ENCODE data around the gene ZDHHC14. TPM values are rescaled to one million over a fixed set of nuclear protein-coding genes. Genes with fewer than 3 reads are reported as not detected.

Gene ZDHHC14
- total and polyA plus RNA-seq, 2 experiments from 2014 or later = 3.0 to 7.4 TPM

DNA sequence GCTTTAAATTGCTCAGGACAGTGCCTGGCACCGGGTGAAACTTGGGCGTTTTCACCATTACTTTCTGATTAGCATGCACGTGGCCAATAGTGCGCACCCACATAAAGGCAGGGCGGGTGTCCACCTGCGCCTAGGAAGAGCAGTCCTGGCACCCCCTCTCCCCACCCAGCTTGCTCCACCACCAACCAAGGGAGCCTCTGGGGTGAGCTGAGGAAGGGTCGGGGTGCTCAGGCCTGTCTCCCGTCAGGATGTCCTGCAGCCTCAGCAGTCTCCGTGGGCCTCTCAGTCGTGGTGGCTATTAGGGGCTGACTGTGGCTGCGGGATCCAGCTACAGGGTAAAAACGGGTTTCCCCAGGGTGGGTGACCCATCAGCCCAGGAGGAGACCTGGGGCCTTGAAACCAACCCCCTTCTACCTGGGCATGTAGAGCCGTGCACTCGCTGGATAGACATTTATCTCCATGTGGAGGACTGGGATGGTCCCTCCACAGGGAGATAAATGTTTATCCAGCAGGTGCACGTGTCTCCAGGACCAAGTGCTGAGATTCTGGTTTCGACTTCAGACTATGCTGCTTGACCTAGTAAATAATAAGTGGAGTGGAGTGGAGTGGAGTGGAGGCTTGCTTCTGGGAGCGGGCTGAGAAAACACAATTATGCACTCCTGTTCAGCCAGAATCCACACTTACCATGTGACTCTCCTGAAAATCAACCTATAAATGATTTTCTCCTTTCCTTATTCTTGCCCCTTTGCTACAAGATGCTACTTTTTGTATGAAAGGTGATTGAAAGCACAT, 91.1 kb downstream of the ZDHHC14 start (continued):
- TF ChIP-seq, protein P1, sequence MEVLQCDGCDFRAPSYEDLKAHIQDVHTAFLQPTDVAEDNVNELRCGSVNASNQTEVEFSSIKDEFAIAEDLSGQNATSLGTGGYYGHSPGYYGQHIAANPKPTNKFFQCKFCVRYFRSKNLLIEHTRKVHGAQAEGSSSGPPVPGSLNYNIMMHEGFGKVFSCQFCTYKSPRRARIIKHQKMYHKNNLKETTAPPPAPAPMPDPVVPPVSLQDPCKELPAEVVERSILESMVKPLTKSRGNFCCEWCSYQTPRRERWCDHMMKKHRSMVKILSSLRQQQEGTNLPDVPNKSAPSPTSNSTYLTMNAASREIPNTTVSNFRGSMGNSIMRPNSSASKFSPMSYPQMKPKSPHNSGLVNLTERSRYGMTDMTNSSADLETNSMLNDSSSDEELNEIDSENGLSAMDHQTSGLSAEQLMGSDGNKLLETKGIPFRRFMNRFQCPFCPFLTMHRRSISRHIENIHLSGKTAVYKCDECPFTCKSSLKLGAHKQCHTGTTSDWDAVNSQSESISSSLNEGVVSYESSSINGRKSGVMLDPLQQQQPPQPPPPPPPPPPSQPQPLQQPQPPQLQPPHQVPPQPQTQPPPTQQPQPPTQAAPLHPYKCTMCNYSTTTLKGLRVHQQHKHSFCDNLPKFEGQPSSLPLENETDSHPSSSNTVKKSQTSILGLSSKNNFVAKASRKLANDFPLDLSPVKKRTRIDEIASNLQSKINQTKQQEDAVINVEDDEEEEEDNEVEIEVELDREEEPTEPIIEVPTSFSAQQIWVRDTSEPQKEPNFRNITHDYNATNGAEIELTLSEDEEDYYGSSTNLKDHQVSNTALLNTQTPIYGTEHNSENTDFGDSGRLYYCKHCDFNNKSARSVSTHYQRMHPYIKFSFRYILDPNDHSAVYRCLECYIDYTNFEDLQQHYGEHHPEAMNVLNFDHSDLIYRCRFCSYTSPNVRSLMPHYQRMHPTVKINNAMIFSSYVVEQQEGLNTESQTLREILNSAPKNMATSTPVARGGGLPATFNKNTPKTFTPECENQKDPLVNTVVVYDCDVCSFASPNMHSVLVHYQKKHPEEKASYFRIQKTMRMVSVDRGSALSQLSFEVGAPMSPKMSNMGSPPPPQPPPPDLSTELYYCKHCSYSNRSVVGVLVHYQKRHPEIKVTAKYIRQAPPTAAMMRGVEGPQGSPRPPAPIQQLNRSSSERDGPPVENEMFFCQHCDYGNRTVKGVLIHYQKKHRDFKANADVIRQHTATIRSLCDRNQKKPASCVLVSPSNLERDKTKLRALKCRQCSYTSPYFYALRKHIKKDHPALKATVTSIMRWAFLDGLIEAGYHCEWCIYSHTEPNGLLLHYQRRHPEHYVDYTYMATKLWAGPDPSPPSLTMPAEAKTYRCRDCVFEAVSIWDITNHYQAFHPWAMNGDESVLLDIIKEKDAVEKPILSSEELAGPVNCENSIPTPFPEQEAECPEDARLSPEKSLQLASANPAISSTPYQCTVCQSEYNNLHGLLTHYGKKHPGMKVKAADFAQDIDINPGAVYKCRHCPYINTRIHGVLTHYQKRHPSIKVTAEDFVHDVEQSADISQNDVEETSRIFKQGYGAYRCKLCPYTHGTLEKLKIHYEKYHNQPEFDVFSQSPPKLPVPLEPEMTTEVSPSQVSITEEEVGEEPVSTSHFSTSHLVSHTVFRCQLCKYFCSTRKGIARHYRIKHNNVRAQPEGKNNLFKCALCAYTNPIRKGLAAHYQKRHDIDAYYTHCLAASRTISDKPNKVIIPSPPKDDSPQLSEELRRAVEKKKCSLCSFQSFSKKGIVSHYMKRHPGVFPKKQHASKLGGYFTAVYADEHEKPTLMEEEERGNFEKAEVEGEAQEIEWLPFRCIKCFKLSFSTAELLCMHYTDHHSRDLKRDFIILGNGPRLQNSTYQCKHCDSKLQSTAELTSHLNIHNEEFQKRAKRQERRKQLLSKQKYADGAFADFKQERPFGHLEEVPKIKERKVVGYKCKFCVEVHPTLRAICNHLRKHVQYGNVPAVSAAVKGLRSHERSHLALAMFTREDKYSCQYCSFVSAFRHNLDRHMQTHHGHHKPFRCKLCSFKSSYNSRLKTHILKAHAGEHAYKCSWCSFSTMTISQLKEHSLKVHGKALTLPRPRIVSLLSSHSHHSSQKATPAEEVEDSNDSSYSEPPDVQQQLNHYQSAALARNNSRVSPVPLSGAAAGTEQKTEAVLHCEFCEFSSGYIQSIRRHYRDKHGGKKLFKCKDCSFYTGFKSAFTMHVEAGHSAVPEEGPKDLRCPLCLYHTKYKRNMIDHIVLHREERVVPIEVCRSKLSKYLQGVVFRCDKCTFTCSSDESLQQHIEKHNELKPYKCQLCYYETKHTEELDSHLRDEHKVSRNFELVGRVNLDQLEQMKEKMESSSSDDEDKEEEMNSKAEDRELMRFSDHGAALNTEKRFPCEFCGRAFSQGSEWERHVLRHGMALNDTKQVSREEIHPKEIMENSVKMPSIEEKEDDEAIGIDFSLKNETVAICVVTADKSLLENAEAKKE (CRISPR knock-in tag; IDR thresholded peaks at IDR 0.05) = no peak
- TF ChIP-seq EZH2phosphoT487 (IDR thresholded peaks at IDR 0.05; ENCODE audit: unreplicated experiment) (no peak), EZH2 (IDR thresholded peaks at IDR 0.05; ENCODE audit: low read depth, unreplicated experiment) (no peak), POLR2AphosphoS5 (IDR thresholded peaks at IDR 0.05; ENCODE audit: low read depth) (no peak), ZNF114 (CRISPR knock-in tag; IDR thresholded peaks at IDR 0.05) (no peak)

DNA sequence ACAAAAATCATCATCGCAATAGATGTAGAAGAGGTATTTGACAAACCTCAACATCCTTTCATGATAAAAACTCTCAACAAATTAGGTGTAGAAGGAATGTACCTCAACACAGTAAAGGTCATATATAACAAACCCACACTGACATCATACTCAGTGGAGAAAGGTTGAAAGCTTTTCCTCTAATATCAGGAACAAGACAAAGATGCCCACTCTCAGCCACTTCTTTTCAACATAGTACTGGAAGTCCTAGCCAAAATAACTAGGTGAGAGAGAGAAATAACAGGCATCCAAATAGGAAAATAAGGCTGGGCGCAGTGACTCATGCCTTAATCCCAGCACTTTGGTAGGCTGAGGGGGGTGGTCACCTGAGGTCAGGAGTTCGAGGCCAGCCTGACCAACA, 95.8 kb downstream of the ZDHHC14 start:
- no peaks in the 10 kb centered on the region for H3K36me3 ChIP-seq (ENCODE audit: insufficient read depth)
- Mint-ChIP-seq H3K9me3 (no peaks in the 10 kb centered on the region), H3K4me3 (no peak overlapping the region), H3K4me1 (no peaks in the 10 kb centered on the region), H3K27me3 (ENCODE audit: insufficient read depth, low read depth, poor library complexity) (peaks cover 3% of the 10 kb centered on the region), H3K36me3 (ENCODE audit: low read depth) (no peaks in the 10 kb centered on the region), H3K27ac (no peak overlapping the region)
- no peaks in the 10 kb centered on the region for H3K79me2 ChIP-seq (replicated peaks; ENCODE audit: insufficient read depth)
- ATAC-seq (no peak), DNase-seq (ENCODE audit: low spot score) (no peak)
- no peaks in the 10 kb centered on the region for H3F3A ChIP-seq (replicated peaks; ENCODE audit: low read depth)
- no peak overlapping the region for H3K4me3 ChIP-seq
- H3K27ac ChIP-seq (ENCODE audit: low read depth) = no peak overlapping the region
- no peaks in the 10 kb centered on the region for H3K27me3 ChIP-seq (ENCODE audit: insufficient read depth)
- no peaks in the 10 kb centered on the region for H4K20me1 ChIP-seq (replicated peaks; ENCODE audit: insufficient read depth)
- H2AFZ ChIP-seq = no peak overlapping the region
- no peaks in the 10 kb centered on the region for H3K4me1 ChIP-seq (ENCODE audit: insufficient read depth)
- no peak overlapping the region for H3K4me2 ChIP-seq
- no peaks in the 10 kb centered on the region for H3K9me2 ChIP-seq (ENCODE audit: insufficient read depth)
- TF ChIP-seq CREB1 (CRISPR knock-in tag; IDR thresholded peaks at IDR 0.05; ENCODE audit: low read depth) (no peak), ZNF114 (CRISPR knock-in tag; IDR thresholded peaks at IDR 0.05) (no peak), JUNB (IDR thresholded peaks at IDR 0.05; ENCODE audit: unreplicated experiment) (no peak), POLR2AphosphoS5 (IDR thresholded peaks at IDR 0.05; ENCODE audit: low read depth) (no peak)
- TF ChIP-seq, protein P1 (CRISPR knock-in tag; IDR thresholded peaks at IDR 0.05) = no peak
- TF ChIP-seq, protein P2, sequence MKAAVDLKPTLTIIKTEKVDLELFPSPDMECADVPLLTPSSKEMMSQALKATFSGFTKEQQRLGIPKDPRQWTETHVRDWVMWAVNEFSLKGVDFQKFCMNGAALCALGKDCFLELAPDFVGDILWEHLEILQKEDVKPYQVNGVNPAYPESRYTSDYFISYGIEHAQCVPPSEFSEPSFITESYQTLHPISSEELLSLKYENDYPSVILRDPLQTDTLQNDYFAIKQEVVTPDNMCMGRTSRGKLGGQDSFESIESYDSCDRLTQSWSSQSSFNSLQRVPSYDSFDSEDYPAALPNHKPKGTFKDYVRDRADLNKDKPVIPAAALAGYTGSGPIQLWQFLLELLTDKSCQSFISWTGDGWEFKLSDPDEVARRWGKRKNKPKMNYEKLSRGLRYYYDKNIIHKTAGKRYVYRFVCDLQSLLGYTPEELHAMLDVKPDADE (IDR thresholded peaks at IDR 0.05) = no peak
